GM12874 (cell line): Measurements from ENCODE around the gene HOXA13.

ENCODE experiments used
- TF ChIP-seq, protein P1 (sequence below): IDR thresholded peaks from 2 replicates; pipeline ENCODE4 v1.5.1; 2011; ENCODE audit warnings: low read depth, mild to moderate bottlenecking, control low read depth, low read length, moderate library complexity; ENCODE audit not compliant: insufficient read depth

The HOXA13 gene

GRCh38 chr7:27164045-27164366 is 35.9 kb downstream of the HOXA13 start:
- TF ChIP-seq, protein P1, sequence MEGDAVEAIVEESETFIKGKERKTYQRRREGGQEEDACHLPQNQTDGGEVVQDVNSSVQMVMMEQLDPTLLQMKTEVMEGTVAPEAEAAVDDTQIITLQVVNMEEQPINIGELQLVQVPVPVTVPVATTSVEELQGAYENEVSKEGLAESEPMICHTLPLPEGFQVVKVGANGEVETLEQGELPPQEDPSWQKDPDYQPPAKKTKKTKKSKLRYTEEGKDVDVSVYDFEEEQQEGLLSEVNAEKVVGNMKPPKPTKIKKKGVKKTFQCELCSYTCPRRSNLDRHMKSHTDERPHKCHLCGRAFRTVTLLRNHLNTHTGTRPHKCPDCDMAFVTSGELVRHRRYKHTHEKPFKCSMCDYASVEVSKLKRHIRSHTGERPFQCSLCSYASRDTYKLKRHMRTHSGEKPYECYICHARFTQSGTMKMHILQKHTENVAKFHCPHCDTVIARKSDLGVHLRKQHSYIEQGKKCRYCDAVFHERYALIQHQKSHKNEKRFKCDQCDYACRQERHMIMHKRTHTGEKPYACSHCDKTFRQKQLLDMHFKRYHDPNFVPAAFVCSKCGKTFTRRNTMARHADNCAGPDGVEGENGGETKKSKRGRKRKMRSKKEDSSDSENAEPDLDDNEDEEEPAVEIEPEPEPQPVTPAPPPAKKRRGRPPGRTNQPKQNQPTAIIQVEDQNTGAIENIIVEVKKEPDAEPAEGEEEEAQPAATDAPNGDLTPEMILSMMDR = no peak

DNA sequence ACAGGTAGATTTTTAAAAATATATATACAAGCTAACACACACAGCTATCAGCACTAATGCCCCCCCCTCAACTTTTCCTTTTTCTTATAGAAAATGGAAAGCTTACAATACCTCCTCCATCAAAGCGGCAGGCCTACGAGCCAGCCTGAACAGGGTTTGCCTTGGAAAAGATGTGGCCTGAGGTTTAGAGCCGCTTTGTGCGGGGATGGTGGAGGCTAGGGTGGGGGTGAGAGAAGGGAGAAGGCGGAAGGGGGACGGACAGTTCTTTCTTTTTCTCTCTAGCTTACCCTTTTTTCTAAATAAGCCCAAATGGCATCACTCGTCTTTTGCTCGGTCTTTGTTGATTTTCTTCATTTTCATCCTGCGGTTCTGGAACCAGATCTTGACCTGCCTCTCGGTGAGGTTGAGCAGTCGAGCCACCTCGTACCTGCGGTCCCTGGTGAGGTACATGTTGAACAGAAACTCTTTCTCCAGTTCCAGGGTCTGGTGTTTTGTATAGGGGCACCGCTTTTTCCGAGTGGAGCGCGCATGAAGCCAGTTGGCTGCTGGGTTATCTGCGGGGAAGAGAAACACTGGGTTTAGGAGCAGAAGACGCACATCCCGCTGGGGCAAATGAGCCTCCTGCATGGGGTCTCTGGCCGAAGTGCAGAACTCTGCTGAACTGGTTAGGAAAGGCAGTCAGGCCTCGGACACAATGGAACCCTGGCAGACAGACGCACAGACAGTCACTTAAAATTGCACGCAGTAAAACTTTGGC is 36.4 kb downstream of the HOXA13 start:
- TF ChIP-seq, protein P1 = no peak

GRCh38 chr7:27162561-27163287 is 37.2 kb downstream of the HOXA13 start:
- TF ChIP-seq, protein P1 = no peak

DNA sequence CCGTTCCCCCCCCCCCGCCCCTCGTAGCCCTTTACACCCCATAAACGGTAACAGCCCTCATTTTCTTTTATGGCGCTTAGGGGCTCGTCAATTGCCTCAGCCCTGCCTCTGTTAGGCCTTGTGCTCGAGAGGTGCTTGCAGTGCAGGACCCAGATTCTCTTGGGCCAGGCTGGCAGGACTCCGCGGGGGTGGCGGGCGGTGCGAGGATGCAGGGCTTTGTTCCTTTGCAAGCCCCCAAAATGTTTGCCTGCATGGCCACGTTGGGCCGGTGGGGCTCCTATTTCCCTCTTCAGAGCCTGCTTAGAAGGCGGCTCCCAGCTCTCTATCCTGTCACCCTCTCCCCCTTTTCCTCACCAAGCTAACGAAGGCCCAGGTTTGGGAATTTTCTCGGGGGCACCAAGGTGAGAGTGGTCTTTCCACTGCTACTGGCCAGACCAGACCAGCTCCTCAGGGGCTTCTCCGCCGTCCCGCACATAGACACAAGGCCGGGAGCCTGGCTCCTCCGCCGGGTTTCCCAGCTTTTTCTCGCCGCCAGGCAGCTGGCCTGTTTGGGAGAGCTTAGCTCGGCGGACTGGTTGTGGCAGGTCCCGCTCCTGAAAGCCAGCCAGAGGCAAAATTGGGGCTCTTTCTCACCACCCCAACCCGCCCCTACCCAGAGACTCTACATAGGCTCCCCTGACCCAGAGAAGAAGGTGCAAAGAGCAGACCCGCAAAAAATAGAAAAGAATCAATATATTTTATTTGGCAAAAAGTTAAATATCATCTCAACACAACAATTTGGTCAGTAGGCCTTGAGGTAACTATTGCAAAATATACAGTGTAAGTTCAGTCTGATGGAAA is 38.0 kb downstream of the HOXA13 start:
- TF ChIP-seq, protein P1 = no peak

- TF ChIP-seq, protein P1 = no peak
Observed at GRCh38 chr7:27161214-27161720, 38.6 kb downstream of the HOXA13 start.

DNA sequence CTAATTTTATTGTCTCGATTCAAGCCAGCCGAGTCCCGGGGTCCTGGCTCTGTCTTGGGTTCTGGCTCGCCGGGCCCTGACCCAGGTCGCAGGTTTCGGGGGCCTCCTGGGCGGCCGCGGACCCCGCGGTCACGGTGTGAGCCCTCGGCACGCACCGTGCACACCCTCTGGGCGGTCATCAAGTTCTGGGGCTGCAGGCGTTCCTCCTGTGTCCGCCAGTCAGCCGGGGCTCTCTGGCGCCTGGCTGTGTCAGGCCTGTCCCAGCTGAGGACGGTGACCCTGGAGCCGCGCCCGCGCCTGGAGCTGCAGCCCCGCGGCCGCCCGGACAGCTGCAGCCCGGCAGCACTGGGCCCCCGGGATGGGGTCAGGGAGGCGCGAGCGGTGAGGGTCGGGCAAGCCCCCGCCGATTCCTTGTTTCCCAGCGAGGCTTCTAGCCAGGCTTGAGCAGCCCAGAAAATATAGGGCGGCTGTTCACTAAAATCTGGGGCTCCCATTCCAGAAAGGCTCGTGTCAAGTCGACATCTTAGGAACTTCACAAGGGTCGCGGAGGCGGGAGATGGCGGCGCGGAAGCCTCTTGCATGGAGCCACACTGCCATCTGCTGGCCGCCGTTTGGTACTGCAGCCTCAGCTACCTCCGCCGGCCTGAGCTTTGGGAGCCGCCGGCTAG is 39.2 kb downstream of the HOXA13 start:
- TF ChIP-seq, protein P1 = peak; percentile 98
